WI38 (cell line): Measurements from ENCODE around the gene NINL.

Source experiments
- H3K4me3 ChIP-seq: 2 replicates; pipeline ENCODE4 v1.5.1; 2011; ENCODE audit warnings: low read depth, mild to moderate bottlenecking, control low read depth, low read length
- TF ChIP-seq, protein P1 (sequence below): IDR thresholded peaks from 2 replicates; pipeline ENCODE4 v1.5.1; 2012; ENCODE audit warnings: low read depth, mild to moderate bottlenecking, control low read depth, low read length

Gene NINL

GRCh38 chr20:25623225-25623735, 37.9 kb upstream of the NINL start:
- TF ChIP-seq, protein P1, sequence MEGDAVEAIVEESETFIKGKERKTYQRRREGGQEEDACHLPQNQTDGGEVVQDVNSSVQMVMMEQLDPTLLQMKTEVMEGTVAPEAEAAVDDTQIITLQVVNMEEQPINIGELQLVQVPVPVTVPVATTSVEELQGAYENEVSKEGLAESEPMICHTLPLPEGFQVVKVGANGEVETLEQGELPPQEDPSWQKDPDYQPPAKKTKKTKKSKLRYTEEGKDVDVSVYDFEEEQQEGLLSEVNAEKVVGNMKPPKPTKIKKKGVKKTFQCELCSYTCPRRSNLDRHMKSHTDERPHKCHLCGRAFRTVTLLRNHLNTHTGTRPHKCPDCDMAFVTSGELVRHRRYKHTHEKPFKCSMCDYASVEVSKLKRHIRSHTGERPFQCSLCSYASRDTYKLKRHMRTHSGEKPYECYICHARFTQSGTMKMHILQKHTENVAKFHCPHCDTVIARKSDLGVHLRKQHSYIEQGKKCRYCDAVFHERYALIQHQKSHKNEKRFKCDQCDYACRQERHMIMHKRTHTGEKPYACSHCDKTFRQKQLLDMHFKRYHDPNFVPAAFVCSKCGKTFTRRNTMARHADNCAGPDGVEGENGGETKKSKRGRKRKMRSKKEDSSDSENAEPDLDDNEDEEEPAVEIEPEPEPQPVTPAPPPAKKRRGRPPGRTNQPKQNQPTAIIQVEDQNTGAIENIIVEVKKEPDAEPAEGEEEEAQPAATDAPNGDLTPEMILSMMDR, result no peak
- peak overlapping the region; percentile 92 for H3K4me3 ChIP-seq

DNA sequence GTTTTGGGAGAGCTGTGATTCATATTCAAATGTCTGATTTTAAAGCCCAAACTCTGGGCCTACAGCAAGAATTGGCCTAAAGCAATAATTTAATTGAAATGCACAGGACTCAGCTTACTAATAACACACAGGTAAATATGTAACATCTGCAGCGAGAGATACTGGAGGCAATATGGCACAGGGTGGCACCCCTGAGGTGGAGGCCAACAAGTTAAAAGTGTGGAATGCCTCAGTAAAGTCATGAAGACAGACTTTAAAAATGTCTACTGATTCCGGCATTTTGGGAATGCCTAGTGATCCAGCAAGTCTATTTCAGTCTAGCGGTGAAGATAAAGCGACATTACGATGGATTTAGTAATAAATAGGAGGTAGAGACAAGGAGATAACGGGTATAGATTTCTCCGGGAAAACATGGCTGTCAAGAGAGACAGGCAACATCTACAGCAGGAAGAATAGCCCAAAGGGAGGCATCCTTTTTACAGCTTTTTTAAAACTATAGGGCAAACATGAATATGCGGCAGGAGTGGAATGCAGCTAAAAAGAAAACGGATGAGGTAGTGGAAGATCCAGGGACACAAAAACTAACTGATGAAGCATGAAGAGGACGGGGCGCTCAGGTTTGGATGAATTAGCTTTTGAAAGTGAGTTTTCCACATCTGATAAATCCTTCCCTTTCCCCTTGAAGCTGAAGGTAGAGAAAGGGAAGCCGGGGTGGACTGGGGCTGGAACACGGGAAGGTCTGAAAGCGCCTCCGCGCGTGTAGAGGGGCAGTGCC, 37.3 kb upstream of the NINL start:
- TF ChIP-seq, protein P1, result no peak

DNA sequence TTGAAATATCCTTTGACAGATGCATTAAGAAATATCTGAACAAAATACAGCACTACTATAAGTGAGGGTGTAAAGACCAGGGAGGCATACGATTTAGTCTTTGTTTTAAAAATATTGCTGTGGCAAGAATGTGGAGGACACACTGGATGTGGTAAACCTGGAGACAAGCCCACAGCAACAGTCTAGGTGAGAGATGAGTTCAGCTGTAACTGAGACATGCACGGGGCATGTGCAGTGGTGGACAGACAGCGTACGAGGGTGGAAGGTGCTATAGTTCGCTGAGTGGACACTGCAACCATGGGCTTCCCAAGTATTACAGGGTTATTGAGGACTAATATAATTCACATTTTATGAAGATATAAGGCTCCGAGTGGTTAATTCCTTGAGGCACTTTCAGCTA, 36.7 kb upstream of the NINL start:
- TF ChIP-seq, protein P1, result no peak
- H3K4me3 ChIP-seq, result peak overlapping the region; percentile 92

More for the DNA sequence above, 37.3 kb upstream of the NINL start:
- H3K4me3 ChIP-seq, result peak overlapping the region; percentile 92

GRCh38 chr20:25619514-25619913, 34.2 kb upstream of the NINL start:
- no peak overlapping the region for H3K4me3 ChIP-seq
- TF ChIP-seq, protein P1, result no peak

DNA sequence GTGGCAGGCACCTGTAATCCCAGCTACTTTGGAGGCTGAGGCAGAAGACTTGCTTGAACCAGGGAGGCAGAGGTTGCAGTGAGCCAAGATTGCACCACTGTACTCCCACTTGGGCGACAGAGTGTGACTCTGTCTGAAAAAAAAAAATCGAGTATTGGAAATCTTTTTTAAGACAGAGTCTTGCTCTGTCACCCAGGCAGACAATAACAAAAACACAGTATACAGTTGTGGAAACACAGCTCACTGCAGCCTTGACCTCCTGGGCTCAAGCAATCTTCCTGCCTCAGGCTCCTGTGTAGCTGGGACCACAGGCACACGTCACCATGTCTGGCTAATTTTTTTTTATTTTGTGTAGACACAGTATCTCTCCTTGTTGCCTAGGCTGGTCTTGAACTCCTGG, 23.4 kb upstream of the NINL start:
- no peak overlapping the region for H3K4me3 ChIP-seq
- TF ChIP-seq, protein P1, result no peak

DNA sequence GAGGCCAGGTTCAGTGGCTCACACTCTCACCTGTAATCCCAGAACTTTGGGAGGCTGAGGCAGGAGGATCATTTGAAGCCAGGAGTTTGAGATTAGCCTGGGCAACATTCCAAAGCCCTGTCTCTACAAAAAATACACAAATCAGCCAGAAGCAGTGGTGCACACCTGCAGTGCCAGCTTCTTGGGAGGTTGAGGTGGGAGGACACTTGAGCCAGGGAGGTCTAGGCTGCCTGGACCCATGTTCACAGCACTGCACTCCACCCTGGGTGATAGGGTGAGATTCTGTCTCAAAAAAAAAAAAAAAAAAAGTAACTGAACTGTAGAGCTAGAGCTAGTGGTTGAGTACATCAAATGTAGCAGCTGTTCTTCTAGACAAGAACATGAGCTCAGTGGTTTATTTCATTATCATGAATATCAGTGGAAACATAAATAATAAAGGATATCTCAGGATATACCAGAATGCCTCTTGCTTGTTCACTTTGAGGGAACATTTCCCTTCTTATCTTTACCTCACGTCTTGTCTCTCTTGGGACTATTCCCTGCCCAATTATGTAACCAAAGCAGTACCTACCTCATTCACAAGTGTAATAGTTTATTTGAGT, 20.9 kb upstream of the NINL start:
- no peak overlapping the region for H3K4me3 ChIP-seq
- TF ChIP-seq, protein P1, result no peak

GRCh38 chr20:25605148-25605547, 19.8 kb upstream of the NINL start:
- TF ChIP-seq, protein P1, result no peak
- no peak overlapping the region for H3K4me3 ChIP-seq
